Measurements from ENCODE around the gene PIP4K2B. TPM values are rescaled to one million over a fixed set of nuclear protein-coding genes. Genes with fewer than 3 reads are reported as not detected.
A peak's percentile ranks its signal among the peaks of the same experiment; 100 is the strongest.

Gene PIP4K2B
- total RNA-seq, 6 experiments from 2014 or later: 48.7 to 61.8 (median 55.5) TPM

DNA sequence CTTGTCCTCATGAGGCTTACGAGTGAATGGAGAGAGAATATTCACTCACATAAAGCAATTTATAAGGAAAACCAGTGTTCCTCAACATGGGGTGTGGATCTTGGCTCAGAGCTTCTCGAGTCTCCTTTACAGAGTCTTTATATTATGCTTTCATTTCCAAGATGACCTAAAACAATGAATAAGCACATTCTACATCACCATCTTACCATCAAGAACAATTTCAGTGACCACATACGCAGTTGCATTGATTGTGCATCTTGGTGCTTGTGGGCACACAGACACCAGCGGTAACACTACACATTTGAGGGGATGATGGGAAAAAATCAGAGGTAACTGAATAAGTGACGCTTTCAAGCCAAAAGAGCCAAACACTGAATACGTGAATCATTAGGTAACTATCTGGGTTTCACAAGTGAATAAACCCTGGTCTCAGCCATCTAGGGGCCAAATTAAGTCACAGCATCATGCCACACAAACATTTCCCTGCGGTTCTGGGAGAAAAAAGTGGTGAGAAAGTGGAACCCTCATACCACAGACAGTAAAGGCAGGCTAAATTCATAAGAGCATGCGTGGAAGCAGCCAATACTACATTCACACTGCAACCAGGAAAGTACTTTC lies 16.3 kb upstream of the PIP4K2B start:
- TF ChIP-seq, protein P1, sequence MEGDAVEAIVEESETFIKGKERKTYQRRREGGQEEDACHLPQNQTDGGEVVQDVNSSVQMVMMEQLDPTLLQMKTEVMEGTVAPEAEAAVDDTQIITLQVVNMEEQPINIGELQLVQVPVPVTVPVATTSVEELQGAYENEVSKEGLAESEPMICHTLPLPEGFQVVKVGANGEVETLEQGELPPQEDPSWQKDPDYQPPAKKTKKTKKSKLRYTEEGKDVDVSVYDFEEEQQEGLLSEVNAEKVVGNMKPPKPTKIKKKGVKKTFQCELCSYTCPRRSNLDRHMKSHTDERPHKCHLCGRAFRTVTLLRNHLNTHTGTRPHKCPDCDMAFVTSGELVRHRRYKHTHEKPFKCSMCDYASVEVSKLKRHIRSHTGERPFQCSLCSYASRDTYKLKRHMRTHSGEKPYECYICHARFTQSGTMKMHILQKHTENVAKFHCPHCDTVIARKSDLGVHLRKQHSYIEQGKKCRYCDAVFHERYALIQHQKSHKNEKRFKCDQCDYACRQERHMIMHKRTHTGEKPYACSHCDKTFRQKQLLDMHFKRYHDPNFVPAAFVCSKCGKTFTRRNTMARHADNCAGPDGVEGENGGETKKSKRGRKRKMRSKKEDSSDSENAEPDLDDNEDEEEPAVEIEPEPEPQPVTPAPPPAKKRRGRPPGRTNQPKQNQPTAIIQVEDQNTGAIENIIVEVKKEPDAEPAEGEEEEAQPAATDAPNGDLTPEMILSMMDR (IDR thresholded peaks at IDR 0.05): peak; percentile 70
- no peak overlapping the region for H3K4me3 Mint-ChIP-seq

DNA sequence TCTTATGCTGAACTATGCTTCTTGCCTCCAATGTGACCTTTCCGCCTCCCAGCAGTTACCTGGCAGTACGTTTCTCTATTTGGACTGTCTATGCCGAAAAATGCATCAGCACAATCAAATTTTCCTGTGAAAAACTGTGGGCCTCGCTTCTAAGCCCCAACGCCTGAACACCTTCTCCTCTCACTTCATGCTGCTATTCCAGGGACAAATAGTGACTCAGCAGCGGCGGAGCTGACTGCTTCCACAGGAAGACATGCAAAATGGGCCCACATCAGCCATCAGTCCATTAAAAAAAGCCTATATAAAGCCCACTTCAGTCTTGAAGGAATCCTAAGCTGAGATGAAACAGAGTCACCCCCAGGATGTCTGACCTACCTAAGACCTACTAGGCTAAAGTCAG lies 10.5 kb upstream of the PIP4K2B start:
- Mint-ChIP-seq H3K27me3 (ENCODE audit: insufficient read depth) (peaks cover 2% of the 10 kb centered on the region; the same call in 1 of the 2 replicates), H3K36me3 (ENCODE audit: low read depth) (peaks cover 29% of the 10 kb centered on the region), H3K9me3 (no peaks in the 10 kb centered on the region), H3K27ac (no peak overlapping the region), H3K4me1 (ENCODE audit: low read depth) (no peaks in the 10 kb centered on the region), H3K4me3 (no peak overlapping the region)
- TF ChIP-seq, protein P1 (IDR thresholded peaks at IDR 0.05): no peak
- no peak for DNase-seq

More for the DNA sequence above, 16.3 kb upstream of the PIP4K2B start:
- peaks cover 9% of the 10 kb centered on the region for H3K4me1 Mint-ChIP-seq (ENCODE audit: low read depth)
- DNase-seq: peak; percentile 65
- no peaks in the 10 kb centered on the region for H3K9me3 Mint-ChIP-seq
- H3K27ac Mint-ChIP-seq: peak overlapping the region; percentile 72
- H3K36me3 Mint-ChIP-seq (ENCODE audit: low read depth): peaks cover 17% of the 10 kb centered on the region
- peaks cover 4% of the 10 kb centered on the region; the same call in 1 of the 2 replicates for H3K27me3 Mint-ChIP-seq (ENCODE audit: insufficient read depth)

DNA sequence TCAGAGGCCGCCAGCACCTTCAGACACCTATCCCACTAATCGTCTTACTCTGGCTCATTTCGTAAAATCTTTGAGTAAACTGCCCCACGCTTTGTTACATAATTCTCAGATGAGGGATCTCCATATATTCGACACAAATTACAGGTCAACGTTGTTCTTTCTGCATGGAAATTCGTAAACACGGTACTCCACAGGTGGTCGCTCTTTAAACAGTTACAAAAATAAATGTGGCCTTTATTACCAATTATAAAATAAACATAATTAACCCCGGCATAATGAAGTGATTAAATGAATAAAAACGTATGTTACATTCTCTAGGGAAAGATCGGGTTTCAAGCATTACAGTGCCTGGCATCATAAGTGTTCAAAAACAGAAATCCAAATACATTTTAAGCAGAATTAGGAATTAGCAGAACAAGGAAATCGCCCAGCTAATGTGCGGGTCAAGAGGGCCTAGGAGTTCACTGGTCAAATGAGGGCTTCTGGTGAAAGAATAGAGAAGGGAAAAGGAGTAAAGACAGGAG lies 943 bp upstream of the PIP4K2B start:
- peak overlapping the region; percentile 88 for H3K4me3 Mint-ChIP-seq
- peak overlapping the region; percentile 69 for H3K27ac Mint-ChIP-seq
- H3K27me3 Mint-ChIP-seq (ENCODE audit: insufficient read depth): peaks cover 3% of the 10 kb centered on the region; the same call in 1 of the 2 replicates
- H3K36me3 Mint-ChIP-seq (ENCODE audit: low read depth): peaks cover 49% of the 10 kb centered on the region
- no peak for DNase-seq
- peaks cover 38% of the 10 kb centered on the region for H3K4me1 Mint-ChIP-seq (ENCODE audit: low read depth)
- TF ChIP-seq, protein P1 (IDR thresholded peaks at IDR 0.05): no peak
- no peaks in the 10 kb centered on the region for H3K9me3 Mint-ChIP-seq

DNA sequence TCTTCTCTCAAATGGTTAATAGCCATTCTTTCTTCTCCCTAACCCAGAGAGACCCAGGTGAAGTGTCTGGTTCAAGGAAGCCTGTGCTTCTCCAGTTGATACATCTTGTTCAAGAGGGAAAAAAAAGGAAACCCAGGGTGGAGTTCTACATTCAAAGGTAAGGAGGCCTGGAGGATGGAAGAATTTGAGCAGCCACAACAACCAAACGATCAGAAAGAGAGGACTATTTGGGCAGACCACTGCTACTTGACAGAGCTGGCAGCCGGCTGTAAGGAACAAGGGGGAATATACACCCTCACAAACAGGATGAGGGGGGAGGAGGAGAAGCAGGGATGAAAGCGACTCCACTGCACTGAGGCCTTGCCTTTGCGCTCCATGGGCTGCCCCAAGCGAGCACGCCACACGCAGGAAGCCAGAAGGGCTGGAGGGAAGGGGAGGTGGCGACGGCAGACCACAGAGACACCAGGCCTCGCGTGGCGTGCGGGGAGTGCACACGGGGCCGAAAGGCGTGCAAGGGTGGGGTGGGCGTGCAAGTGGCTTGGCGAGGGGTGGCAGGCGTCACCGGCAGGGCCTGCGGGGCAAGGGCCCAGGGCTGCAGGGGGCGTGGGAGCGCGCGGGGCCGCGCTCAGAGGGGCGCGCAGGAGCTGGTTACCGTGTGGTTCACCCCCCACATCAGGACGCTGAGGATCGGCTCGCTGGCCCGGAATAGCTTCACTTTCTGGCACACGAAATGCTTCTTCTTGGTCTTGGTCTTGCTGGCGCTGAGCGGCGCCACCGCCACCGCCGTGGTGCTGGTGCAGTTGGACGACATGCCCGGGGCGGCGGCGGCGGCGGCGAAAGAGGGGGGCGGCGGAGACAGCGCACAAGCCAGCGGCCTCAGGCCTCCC lies 499 bp downstream of the PIP4K2B start:
- DNase-seq: peak; percentile 18
- Mint-ChIP-seq H3K4me1 (ENCODE audit: low read depth) (peaks cover 38% of the 10 kb centered on the region), H3K27ac (peak overlapping the region; percentile 92), H3K27me3 (ENCODE audit: insufficient read depth) (peaks cover 3% of the 10 kb centered on the region; the same call in 1 of the 2 replicates), H3K4me3 (peak overlapping the region; percentile 96), H3K36me3 (ENCODE audit: low read depth) (peaks cover 51% of the 10 kb centered on the region), H3K9me3 (no peaks in the 10 kb centered on the region)
- TF ChIP-seq, protein P1 (IDR thresholded peaks at IDR 0.05): peak; percentile 22; the same call in 1 of the 2 replicates

DNA sequence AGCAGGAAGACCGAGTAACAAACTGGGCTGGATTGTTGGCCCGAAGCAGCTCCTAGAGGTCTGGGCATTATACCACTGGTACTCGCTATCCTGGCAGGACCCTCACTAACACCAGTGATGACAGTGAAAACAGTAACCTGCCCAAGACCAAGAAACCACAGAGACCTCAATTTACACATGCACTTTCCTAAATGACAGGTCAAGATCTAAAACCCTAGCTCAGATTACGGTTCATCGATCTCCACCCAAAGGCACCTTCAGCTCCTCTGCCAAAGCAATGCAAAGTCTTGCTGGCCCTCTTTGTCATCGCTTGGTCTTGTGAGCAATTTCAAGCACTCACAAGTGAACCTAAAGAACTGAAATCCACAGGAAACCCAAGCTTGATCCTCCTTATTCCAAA lies 1.5 kb downstream of the PIP4K2B start:
- Mint-ChIP-seq H3K36me3 (ENCODE audit: low read depth) (peaks cover 45% of the 10 kb centered on the region), H3K27ac (peak overlapping the region; percentile 92)
- DNase-seq: no peak

More for the DNA sequence above, 1.5 kb downstream of the PIP4K2B start:
- no peaks in the 10 kb centered on the region for H3K9me3 Mint-ChIP-seq
- peak overlapping the region; percentile 96 for H3K4me3 Mint-ChIP-seq
- peaks cover 3% of the 10 kb centered on the region; the same call in 1 of the 2 replicates for H3K27me3 Mint-ChIP-seq (ENCODE audit: insufficient read depth)
- TF ChIP-seq, protein P1 (IDR thresholded peaks at IDR 0.05): no peak
- H3K4me1 Mint-ChIP-seq (ENCODE audit: low read depth): peaks cover 38% of the 10 kb centered on the region
